AG04450 (cell line): ENCODE measurements around the gene NUP188. TPM values are rescaled to one million over a fixed set of nuclear protein-coding genes. Genes with fewer than 3 reads are reported as not detected.
A peak's percentile ranks its signal among the peaks of the same experiment; 100 is the strongest.

Experiments
- CTCF ChIA-PET: fragments of 300-600, 350-600 bp; formaldehyde crosslinking; extraction: SDS; loops from one replicate; lab custom pipeline; 2022; ENCODE audit warnings: antibody characterized with exemption, inconsistent platforms; lab: Charles Lee
- POLR2A ChIA-PET: fragments of 350-600 bp; formaldehyde crosslinking; extraction: SDS; loops from one replicate; lab custom pipeline; 2021; ENCODE audit warnings: antibody characterized with exemption, inconsistent platforms; lab: Yijun Ruan, JAX
- DNase-seq: peaks from one replicate; pipeline ENCODE4 v3.0.0-alpha.2; 2011; ENCODE audit warnings: low read depth, low spot score
- H3K27ac ChIP-seq: one replicate; pipeline ENCODE4 v1.5.1; 2012; ENCODE audit warnings: low read depth, low read length, control low read depth
- H3K27me3 ChIP-seq: one replicate; pipeline ENCODE4 v1.6.0; 2012; ENCODE audit warnings: low read length; ENCODE audit not compliant: control insufficient read depth, insufficient read depth
- H3K4me3 ChIP-seq: 2 replicates; pipeline ENCODE4 v1.5.1; 2011; ENCODE audit warnings: mild to moderate bottlenecking, low read depth, low read length, control low read depth
- H3K9me3 ChIP-seq: 2 replicates; pipeline ENCODE4 v1.5.1; 2012; ENCODE audit warnings: low read length; ENCODE audit not compliant: control insufficient read depth, insufficient read depth
- polyA plus RNA-seq: library from polyadenylated mRNA; depleted of rRNA; stranded (reverse); fragments of >200 nt; gene quantifications from 2 replicates; pipeline ENCODE4 v1.2.3, GENCODE V29; 2011
- TF ChIP-seq, protein P1 (sequence below): IDR thresholded peaks from 2 replicates; pipeline ENCODE4 v1.5.1; 2011; ENCODE audit warnings: low read depth, low read length, control low read depth, inconsistent platforms

NUP188 gene
- polyA plus RNA-seq, 1 experiment = 46.3 TPM

DNA sequence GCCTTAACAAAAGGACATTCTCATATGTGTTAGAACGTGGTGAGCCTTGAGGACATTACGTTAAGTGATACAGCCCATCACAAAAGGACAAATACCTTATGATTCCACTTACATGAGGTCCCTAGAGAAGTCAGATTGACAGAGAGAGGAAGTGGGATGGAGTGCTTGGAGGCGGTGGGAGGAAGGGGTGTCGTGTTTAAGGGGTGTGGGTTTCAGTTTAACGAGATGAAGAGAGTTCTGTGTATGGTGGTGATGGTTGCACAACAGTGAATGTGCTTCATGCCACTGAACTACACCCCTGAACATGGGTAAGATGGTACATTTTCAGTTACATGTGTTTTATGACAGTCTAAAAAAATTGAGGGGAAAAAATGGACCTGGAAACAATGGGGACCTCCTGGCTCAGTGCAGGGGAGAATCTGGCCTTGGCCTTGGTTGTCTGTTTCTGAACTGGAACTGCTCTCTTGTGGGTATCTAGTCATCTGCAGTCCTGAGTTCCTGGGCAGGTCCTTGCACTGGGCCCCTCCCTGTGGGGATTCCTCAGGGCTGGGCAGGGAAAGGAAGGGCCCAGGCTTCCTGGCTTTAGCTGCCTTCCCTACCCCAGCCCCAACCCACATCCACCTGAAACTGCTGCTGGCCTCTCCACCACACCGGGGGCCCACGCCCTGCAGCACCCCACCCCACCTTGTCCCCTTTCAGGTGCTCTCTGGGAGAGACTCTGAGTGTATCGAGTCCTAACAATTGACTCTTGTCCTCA, 47.8 kb upstream of the NUP188 start:
- H3K4me3 ChIP-seq = no peak overlapping the region
- TF ChIP-seq, protein P1, sequence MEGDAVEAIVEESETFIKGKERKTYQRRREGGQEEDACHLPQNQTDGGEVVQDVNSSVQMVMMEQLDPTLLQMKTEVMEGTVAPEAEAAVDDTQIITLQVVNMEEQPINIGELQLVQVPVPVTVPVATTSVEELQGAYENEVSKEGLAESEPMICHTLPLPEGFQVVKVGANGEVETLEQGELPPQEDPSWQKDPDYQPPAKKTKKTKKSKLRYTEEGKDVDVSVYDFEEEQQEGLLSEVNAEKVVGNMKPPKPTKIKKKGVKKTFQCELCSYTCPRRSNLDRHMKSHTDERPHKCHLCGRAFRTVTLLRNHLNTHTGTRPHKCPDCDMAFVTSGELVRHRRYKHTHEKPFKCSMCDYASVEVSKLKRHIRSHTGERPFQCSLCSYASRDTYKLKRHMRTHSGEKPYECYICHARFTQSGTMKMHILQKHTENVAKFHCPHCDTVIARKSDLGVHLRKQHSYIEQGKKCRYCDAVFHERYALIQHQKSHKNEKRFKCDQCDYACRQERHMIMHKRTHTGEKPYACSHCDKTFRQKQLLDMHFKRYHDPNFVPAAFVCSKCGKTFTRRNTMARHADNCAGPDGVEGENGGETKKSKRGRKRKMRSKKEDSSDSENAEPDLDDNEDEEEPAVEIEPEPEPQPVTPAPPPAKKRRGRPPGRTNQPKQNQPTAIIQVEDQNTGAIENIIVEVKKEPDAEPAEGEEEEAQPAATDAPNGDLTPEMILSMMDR = no peak
- CTCF ChIA-PET = no interaction called here
- POLR2A ChIA-PET = no interaction called here
- no peak for DNase-seq
- no peaks in the 10 kb centered on the region; the same call in 1 of the 2 replicates for H3K9me3 ChIP-seq
- H3K27me3 ChIP-seq = no peaks in the 10 kb centered on the region
- H3K27ac ChIP-seq = no peak overlapping the region

DNA sequence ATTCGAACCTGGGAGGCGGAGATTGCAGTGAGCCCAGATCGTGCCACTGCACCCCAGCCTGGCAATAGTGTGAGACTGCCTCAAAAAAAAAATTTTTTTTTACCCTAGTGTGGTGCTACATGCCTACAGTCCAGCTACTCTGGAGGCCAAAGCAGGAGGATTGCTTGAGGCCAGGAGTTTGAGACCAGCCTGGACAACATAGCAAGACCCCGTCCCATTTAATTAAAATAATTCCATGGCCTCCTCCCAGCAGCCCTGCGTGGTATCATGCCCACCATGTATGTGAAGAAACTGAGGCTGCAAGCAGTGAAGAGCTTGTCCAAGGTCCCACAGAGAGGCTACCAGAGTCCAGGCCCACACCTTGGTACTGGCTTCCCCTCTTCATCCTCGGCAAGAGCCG, 46.1 kb upstream of the NUP188 start:
- H3K4me3 ChIP-seq = no peak overlapping the region
- H3K9me3 ChIP-seq = no peaks in the 10 kb centered on the region; the same call in 1 of the 2 replicates
- POLR2A ChIA-PET = interaction anchor here (0.6 kb wide), 2 partner anchors 19 to 796 kb away, joined by 3 to 4 read pairs; no protein-coding TSS in a partner anchor
- H3K27ac ChIP-seq = no peak overlapping the region
- CTCF ChIA-PET = interaction anchor here (0.8 kb wide), 1 partner anchor 38 kb away, joined by 3 read pairs; no protein-coding TSS in a partner anchor
- TF ChIP-seq, protein P1 = no peak
- no peaks in the 10 kb centered on the region for H3K27me3 ChIP-seq
- no peak for DNase-seq

DNA sequence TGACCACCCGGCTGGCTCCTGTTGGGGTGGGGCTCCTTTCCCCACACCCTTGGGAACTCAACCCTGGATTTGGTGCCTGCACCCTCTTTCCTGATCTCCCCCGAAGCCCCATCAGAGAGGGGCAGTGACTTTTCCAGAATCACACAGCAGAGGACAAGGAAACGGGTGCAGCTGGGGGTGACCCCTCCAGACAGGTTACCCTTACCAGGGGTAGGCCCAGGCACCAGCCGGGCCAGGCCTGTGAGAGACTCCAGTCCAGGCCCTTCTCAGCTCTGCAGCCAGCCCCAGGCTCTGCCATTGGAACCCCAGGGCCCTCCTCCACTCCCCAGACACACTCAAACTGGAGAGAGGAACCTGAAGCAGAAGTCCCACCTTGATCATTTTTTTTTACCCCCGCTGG, 45.7 kb upstream of the NUP188 start:
- Histone ChIP-seq H3K27me3 (no peaks in the 10 kb centered on the region), H3K9me3 (no peaks in the 10 kb centered on the region; the same call in 1 of the 2 replicates), H3K4me3 (no peak overlapping the region), H3K27ac (peak overlapping the region; percentile 21)
- ChIA-PET POLR2A (interaction anchor here (0.6 kb wide), 1 partner anchor 18 kb away, joined by 3 read pairs; no protein-coding TSS in a partner anchor), CTCF (no interaction called here)
- DNase-seq = no peak
- TF ChIP-seq, protein P1 = no peak

DNA sequence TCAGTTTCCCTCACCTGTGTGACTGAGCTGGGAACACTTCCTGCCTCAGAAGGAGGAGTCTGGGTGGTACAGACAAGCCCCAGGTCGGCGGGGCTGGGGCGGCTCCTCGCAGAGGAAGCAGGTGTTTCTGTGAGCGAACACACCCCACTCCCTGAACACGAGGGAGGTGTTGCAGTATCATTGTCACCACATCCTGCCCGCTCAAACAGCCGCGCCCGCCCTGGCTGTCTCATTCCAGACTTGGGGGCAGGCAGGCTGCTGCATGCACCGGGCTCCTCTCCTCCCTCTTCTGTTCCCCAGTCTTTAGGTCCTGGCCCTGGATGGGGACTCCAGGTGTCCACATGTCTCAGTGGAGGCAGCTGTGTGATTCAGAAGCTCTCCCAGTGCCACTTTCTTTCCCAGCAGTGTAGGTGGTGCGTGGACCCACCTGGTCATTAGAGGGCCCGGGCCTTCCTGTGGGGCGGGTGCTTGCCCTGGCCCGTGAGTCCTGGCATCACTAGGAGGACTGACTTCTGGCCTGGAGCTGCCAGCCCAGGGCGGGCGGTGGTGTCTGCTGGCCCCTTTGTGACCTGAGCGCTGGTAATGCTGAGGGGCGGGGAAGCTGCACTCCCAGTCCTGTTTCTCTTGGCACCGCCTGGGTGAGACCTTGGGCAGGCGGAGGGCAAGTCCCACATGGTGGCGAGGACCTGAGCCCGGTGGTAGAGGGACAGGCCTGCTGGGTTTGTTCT, 45.0 kb upstream of the NUP188 start:
- H3K9me3 ChIP-seq = peaks cover 4% of the 10 kb centered on the region; the same call in 1 of the 2 replicates
- no peaks in the 10 kb centered on the region for H3K27me3 ChIP-seq
- ChIA-PET CTCF (no interaction called here), POLR2A (no interaction called here)
- TF ChIP-seq, protein P1 = no peak
- H3K4me3 ChIP-seq = no peak overlapping the region
- DNase-seq = no peak
- peak overlapping the region; percentile 21 for H3K27ac ChIP-seq
